Activated CD8-positive, alpha-beta T cell treated with anti-CD3 and anti-CD28 coated beads for 36 hours (primary cell): ENCODE measurements around the gene CYP4A11. TPM values are rescaled to one million over a fixed set of nuclear protein-coding genes. Genes with fewer than 3 reads are reported as not detected.
"Not testable (repeated sequence)": the region's sequence is repeated elsewhere in the genome, so short reads cannot be mapped to it uniquely, and the experiment has no call there.

Experiments
- ATAC-seq: fragments of 200-7000 bp; cut with Tn5 transposase; one replicate; pipeline ENCODE4 v1.10.0; 2021; ENCODE audit warnings: mild to moderate bottlenecking, moderate library complexity
- CTCF ChIA-PET: fragments of 350-600 bp; sonication (Branson Sonifier 250); formaldehyde crosslinking; loops from one replicate; lab custom pipeline; 2021; ENCODE audit warnings: antibody characterized with exemption; lab: Charles Lee
- POLR2A ChIA-PET: fragments of 350-600 bp; sonication (Branson Sonifier 250); formaldehyde crosslinking; loops from one replicate; lab custom pipeline; 2021; ENCODE audit warnings: antibody characterized with exemption; lab: Charles Lee
- DNase-seq: peaks from one replicate; pipeline ENCODE4 v3.0.0-alpha.2; 2020
- H3K27ac Mint-ChIP-seq: one replicate; pipeline ENCODE4 v1.8.0; 2021; ENCODE audit warnings: mild to moderate bottlenecking, mixed read lengths
- H3K27me3 Mint-ChIP-seq: one replicate; pipeline ENCODE4 v1.8.0; 2021; ENCODE audit warnings: mixed read lengths
- H3K36me3 Mint-ChIP-seq: one replicate; pipeline ENCODE4 v1.8.0; 2021; ENCODE audit warnings: low read depth, mixed read lengths
- H3K4me1 Mint-ChIP-seq: one replicate; pipeline ENCODE4 v1.8.0; 2021; ENCODE audit warnings: low read depth, mixed read lengths
- H3K4me3 Mint-ChIP-seq: one replicate; pipeline ENCODE4 v1.8.0; 2021; ENCODE audit warnings: mild to moderate bottlenecking, moderate library complexity, mixed read lengths
- H3K9me3 Mint-ChIP-seq: one replicate; pipeline ENCODE4 v1.8.0; 2021; ENCODE audit warnings: mixed read lengths
- intact Hi-C: fragments of 100-400 bp; cut with micrococcal nuclease; formaldehyde crosslinking; loops from one replicate; pipeline ENCODE4 v1.10.0; 2022
- total RNA-seq, 2 experiments: library from RNA; stranded (reverse); gene quantifications; one replicate each; pipeline ENCODE4 v1.2.3, GENCODE V29; 2021
- TF ChIP-seq, protein P1 (sequence below): fragments of 200-600 bp; IDR thresholded peaks from one replicate; pipeline ENCODE4 v1.8.0; 2022; ENCODE audit warnings: antibody characterized with exemption, mild to moderate bottlenecking

The CYP4A11 gene, protein sequence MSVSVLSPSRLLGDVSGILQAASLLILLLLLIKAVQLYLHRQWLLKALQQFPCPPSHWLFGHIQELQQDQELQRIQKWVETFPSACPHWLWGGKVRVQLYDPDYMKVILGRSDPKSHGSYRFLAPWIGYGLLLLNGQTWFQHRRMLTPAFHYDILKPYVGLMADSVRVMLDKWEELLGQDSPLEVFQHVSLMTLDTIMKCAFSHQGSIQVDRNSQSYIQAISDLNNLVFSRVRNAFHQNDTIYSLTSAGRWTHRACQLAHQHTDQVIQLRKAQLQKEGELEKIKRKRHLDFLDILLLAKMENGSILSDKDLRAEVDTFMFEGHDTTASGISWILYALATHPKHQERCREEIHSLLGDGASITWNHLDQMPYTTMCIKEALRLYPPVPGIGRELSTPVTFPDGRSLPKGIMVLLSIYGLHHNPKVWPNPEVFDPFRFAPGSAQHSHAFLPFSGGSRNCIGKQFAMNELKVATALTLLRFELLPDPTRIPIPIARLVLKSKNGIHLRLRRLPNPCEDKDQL
- not detected for total RNA-seq

DNA sequence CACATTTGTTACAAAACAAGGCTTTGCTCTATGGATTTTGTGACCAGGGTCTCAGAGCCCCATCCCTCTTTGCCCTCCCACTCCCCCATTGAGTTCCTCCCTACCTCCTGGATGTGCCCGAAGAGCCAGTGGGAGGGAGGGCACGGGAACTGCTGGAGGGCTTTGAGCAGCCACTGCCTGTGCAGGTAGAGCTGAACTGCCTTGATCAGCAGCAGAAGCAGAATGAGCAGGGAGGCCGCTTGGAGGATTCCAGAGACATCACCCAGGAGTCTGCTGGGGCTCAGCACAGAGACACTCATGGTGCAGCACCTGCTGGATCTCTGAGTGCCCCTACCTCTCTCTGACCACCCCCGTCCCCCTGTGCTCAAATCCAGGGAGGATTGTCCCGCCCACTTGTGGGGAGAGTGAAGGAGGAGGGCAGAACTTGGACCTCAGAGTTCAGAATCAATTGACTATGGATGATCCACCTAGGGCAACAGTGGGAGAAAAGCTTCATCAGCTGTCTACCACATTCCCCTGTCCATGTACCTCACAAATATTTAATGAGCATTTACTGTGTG is at the start of gene CYP4A11:
TSS of gene CYP4A11 (minus strand) at position 342 of the 560 bp plus-strand sequence. CDS start at position 299, 43 bp downstream.
- Mint-ChIP-seq H3K4me3 (no peak within 1 kb of the TSS), H3K27ac (no peak within 1 kb of the TSS), H3K36me3 (no peaks in the 10 kb centered on the region), H3K9me3 (no peaks in the 10 kb centered on the region), H3K4me1 (no peaks in the 10 kb centered on the region), H3K27me3 (peaks cover 12% of the 10 kb centered on the region)
- intact Hi-C loops = no loop called here
- ATAC-seq = no peak
- CTCF ChIA-PET = no interaction called here
- TF ChIP-seq, protein P1, sequence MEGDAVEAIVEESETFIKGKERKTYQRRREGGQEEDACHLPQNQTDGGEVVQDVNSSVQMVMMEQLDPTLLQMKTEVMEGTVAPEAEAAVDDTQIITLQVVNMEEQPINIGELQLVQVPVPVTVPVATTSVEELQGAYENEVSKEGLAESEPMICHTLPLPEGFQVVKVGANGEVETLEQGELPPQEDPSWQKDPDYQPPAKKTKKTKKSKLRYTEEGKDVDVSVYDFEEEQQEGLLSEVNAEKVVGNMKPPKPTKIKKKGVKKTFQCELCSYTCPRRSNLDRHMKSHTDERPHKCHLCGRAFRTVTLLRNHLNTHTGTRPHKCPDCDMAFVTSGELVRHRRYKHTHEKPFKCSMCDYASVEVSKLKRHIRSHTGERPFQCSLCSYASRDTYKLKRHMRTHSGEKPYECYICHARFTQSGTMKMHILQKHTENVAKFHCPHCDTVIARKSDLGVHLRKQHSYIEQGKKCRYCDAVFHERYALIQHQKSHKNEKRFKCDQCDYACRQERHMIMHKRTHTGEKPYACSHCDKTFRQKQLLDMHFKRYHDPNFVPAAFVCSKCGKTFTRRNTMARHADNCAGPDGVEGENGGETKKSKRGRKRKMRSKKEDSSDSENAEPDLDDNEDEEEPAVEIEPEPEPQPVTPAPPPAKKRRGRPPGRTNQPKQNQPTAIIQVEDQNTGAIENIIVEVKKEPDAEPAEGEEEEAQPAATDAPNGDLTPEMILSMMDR = no peak
- DNase-seq = no peak
- POLR2A ChIA-PET = no interaction called here

DNA sequence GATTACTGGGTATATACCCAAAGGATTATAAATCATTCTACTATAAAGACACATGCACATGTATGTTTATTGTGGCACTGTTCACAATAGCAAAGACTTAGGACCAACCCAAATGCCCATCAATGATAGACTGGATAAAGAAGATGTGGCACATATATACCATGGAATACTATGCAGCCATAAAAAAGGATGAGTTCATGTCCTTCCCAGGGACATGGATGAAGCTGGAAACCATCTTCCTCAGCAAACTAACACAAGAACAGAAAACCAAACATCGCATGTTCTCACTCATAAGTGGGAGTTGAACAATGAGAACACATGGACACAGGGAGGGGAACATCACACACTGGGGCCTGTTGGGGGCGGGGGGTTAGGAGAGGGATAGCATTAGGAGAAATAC is 49.3 kb upstream of the CYP4A11 start:
- CTCF ChIA-PET, H3K9me3 Mint-ChIP-seq, H3K4me3 Mint-ChIP-seq, intact Hi-C loops, H3K27me3 Mint-ChIP-seq, POLR2A ChIA-PET, H3K27ac Mint-ChIP-seq, H3K36me3 Mint-ChIP-seq, H3K4me1 Mint-ChIP-seq, ATAC-seq, DNase-seq: not testable (repeated sequence)

DNA sequence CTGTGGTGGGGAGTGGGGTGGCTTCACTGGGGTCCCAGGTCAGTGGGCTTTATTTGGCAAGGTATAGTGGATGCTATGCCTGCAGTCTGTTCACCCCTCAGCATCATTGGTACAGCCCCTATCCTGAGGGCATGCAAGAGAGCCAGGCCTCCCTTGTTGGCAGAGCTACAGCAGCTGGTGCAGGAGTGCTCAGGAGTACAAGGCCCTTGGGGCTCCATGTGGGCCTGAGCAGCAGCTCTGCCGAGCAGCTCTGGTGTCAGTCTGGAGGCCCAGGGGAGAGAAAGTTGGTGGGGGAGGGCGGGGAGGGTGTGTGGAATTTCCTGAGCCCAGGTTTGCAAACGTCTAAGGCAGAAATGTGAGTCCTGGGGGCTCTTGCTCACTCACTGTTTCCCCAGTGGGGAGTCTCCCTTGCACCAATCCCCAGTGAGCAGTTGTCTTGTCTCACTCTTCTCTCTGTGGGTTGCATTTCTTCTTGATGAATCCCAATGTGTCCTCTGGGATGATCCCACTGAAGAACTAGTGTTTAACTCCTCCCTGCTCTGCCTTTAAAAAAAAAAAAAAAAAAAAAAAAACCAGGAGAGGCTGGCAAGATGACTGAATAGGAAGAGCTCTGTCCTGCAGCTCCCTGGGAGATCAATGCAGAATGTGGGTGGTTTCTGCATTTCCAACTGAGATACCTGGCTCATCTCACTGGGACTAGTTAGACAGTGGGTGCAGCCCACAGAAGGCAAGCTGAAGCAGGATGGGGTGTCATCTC is 42.7 kb upstream of the CYP4A11 start:
- TF ChIP-seq, protein P1 = no peak
- intact Hi-C loops = no loop called here
- H3K27me3 Mint-ChIP-seq = peaks cover 28% of the 10 kb centered on the region

DNA sequence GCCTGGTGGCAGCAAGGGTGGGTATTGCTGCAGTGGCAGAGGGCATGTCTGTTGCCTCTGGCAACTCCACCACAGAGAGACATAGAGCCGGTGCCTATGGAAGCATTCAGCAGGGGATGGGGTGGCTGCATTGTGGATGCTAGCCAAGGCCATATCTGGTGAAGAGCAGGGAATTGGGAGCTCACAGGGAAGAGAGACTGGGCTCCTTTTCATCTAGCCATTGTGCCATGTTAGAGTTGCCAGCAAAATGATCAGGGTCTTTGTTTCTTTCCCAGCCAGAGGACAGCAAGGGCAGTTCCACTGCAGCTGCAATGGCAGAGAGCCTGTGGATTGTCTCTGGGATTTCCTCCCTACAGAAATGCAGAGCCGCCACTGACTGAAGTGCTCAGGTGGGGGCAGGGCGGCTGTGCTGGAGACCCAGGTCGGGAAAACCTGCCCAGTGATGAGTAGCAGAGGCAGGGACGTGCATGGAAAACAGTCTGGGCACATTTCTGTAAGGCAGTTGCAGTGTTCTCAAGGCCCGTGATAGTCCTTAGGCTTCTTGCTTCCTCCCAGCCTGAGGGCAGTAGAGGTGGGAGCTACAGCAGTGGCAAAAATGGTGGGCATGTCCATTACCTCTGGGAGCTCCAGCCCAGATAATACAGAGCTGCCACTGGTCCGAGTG is 42.0 kb upstream of the CYP4A11 start:
- POLR2A ChIA-PET = no interaction called here
- ATAC-seq = no peak
- intact Hi-C loops = no loop called here

More for the DNA sequence above, 42.7 kb upstream of the CYP4A11 start:
- Mint-ChIP-seq H3K9me3 (peaks cover 9% of the 10 kb centered on the region), H3K4me3 (no peak overlapping the region), H3K36me3 (peaks cover 2% of the 10 kb centered on the region), H3K4me1 (no peaks in the 10 kb centered on the region), H3K27ac (no peak overlapping the region)
- no peak for DNase-seq
- ATAC-seq = no peak
- ChIA-PET CTCF (no interaction called here), POLR2A (no interaction called here)

More for the DNA sequence above, 42.0 kb upstream of the CYP4A11 start:
- Mint-ChIP-seq H3K27me3 (peaks cover 33% of the 10 kb centered on the region), H3K4me3 (no peak overlapping the region), H3K36me3 (peaks cover 2% of the 10 kb centered on the region), H3K9me3 (peaks cover 7% of the 10 kb centered on the region), H3K27ac (no peak overlapping the region), H3K4me1 (no peaks in the 10 kb centered on the region)
- CTCF ChIA-PET = no interaction called here
- no peak for DNase-seq
- TF ChIP-seq, protein P1 = no peak
